Gastroesophageal sphincter (tissue), 4 donors: ENCODE results near the gene PGPEP1. TPM values are rescaled to one million over a fixed set of nuclear protein-coding genes. Genes with fewer than 3 reads are reported as not detected.
"Not testable (repeated sequence)": the region's sequence is repeated elsewhere in the genome, so short reads cannot be mapped to it uniquely, and the experiment has no call there.

Source experiments
- ATAC-seq: fragments of 150-250 bp; one replicate; pipeline ENCODE4 v1.9.1; 2016; ENCODE audit warnings: mild to moderate bottlenecking, moderate library complexity
- H3K27ac ChIP-seq, 4 donors: fragments of 200-600 bp; sonication (generic) in 3 of 4; 1 replicate in 3 of 4; 2 replicates in 1 of 4; pipeline ENCODE4 v1.5.1; 2016 to 2019
- H3K27me3 ChIP-seq: fragments of 200-600 bp; sonication (generic); one replicate; pipeline ENCODE4 v1.5.1; 2019
- H3K36me3 ChIP-seq, 2 donors: fragments of 200-600 bp; sonication (generic); one replicate each; pipeline ENCODE4 v1.5.1; 2019; ENCODE audit warnings: control low read depth in 1 of 2
- H3K4me1 ChIP-seq, 3 donors: fragments of 200-600 bp; sonication (generic); 1 replicate in 2 of 3; 2 replicates in 1 of 3; pipeline ENCODE4 v1.5.1; 2016 to 2019; ENCODE audit warnings: control low read depth in 2 of 3
- H3K4me3 ChIP-seq, 2 donors: fragments of 200-600 bp; sonication (generic); one replicate each; pipeline ENCODE4 v1.5.1; 2019; ENCODE audit warnings: mild to moderate bottlenecking in 1 of 2, moderate library complexity in 1 of 2
- H3K9me3 ChIP-seq, 3 donors: fragments of 200-600 bp; sonication (generic); one replicate each; pipeline ENCODE4 v1.5.1; 2017 to 2019; ENCODE audit warnings: control low read depth in 2 of 3
- EP300 ChIP-seq: sonication (generic); formaldehyde crosslinking; IDR thresholded peaks from one replicate; pipeline ENCODE4 v1.6.1; 2017; ENCODE audit warnings: antibody characterized with exemption, mild to moderate bottlenecking
- POLR2A ChIP-seq, 2 donors: fragments of 450-650 bp; IDR thresholded peaks; one replicate each; pipeline ENCODE4 v1.6.1; 2017; ENCODE audit warnings: antibody characterized with exemption in 2 of 2, mild to moderate bottlenecking in 2 of 2, moderate library complexity in 1 of 2
- POLR2AphosphoS5 ChIP-seq: sonication (generic); formaldehyde crosslinking; IDR thresholded peaks from one replicate; pipeline ENCODE4 v1.6.1; 2017; ENCODE audit warnings: antibody characterized with exemption
- WGBS, 2 donors: methylation state at CpG; one replicate each; pipeline ENCODE4 v1.1.5; 2018; ENCODE audit warnings: low coverage in 1 of 2; 5-methylcytosine and 5-hydroxymethylcytosine counted together
- total RNA-seq, 4 donors: library from RNA; depleted of rRNA; stranded (reverse); fragments of >200 nt; gene quantifications; one replicate each; pipeline ENCODE4 v1.1.0, GENCODE V29; 2016
- TF ChIP-seq, protein P1 (sequence below), 4 experiments: fragments of 200-600 bp in 2 of 4; fragments of 450-650 bp in 2 of 4; sonication (generic) in 1 of 4; IDR thresholded peaks; one replicate each; pipeline ENCODE4 v1.5.1; 2017 to 2019; ENCODE audit warnings: antibody characterized with exemption in 4 of 4, mild to moderate bottlenecking in 2 of 4, moderate library complexity in 2 of 4

Gene PGPEP1
- total RNA-seq, 4 donors from 2014 or later: 15.0 to 38.2 (median 23.1) TPM

DNA sequence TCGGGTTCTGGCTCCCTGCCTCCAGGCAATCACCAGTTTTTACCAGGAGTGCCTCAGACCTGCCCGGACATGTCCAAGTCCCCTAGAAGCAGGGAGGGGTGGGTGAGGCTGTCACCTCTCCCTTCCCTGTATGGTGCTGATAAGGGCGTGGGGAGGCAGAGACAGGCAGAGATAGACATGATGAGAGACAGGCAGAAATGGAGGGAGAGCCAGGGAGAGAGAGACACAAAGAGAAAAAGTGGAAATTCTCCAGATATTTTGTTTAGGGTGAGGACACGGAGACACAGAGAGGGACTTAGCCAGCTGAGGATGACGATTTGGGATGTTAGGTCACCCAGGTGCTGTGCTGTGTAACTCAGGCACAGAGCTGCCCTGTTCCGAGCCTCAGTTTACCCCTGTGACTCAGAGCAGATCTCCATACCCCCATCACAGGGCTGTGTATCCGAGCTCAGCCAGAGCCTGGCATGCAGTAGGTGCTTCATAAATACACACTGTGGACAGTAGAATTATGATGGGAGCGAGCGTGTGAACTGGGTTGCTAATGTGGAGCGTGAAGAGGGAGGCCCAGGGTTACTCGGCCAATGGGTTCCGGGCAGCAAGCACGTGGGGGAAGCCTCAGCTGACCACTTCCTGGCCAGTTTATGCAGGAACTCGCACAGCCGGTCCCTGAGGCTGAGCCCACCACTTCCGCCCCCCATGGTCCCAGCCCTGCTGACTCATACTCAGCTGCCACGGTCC lies 33.7 kb downstream of the PGPEP1 start:
- Histone ChIP-seq H3K9me3 (no peaks in the 10 kb centered on the region), H3K27me3 (no peaks in the 10 kb centered on the region), H3K4me1 (peaks cover 0 to 33% (median 16%) of the 10 kb centered on the region in 3 donors), H3K4me3 (peak overlapping the region in 1 of 2 donors; percentile 9), H3K27ac (peak overlapping the region in 3 of 4 donors; percentile 69 to 80 (median 78)), H3K36me3 (peaks cover 0 to 4% of the 10 kb centered on the region in 2 donors)
- ATAC-seq: peak; percentile 97
- TF ChIP-seq POLR2AphosphoS5 (peak; percentile 78), POLR2A (IDR thresholded peaks at IDR 0.05) (no peak)
- 61 to 71% methylated on average over 4 of the region's 17 CpGs for WGBS, 2 donors

DNA sequence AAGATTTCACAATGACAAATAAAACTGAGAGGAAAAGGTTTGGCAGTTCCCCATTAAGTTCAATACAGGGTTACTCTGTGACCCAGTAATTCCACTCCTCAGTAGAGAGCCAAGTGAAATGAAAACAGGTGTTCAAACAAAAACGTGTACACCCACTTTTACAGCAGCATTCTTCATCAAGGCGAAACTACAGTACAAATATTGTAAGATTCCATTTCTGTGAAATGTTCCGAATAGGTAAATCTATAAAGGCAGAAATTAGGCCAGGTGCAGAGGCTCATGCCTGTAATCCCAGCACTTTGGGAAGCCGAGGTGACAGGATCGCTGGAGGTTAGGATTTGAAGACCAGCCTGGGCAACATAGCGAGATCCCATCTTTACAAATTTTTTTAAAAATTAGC lies 36.6 kb downstream of the PGPEP1 start:
- H3K9me3 ChIP-seq: no peaks in the 10 kb centered on the region
- ATAC-seq: no peak
- TF ChIP-seq POLR2AphosphoS5: no peak
- TF ChIP-seq EP300: no peak
- TF ChIP-seq POLR2A (IDR thresholded peaks at IDR 0.05): no peak
- TF ChIP-seq, protein P1, sequence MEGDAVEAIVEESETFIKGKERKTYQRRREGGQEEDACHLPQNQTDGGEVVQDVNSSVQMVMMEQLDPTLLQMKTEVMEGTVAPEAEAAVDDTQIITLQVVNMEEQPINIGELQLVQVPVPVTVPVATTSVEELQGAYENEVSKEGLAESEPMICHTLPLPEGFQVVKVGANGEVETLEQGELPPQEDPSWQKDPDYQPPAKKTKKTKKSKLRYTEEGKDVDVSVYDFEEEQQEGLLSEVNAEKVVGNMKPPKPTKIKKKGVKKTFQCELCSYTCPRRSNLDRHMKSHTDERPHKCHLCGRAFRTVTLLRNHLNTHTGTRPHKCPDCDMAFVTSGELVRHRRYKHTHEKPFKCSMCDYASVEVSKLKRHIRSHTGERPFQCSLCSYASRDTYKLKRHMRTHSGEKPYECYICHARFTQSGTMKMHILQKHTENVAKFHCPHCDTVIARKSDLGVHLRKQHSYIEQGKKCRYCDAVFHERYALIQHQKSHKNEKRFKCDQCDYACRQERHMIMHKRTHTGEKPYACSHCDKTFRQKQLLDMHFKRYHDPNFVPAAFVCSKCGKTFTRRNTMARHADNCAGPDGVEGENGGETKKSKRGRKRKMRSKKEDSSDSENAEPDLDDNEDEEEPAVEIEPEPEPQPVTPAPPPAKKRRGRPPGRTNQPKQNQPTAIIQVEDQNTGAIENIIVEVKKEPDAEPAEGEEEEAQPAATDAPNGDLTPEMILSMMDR (IDR thresholded peaks at IDR 0.05): no peak
- peaks cover 0 to 52% (median 16%) of the 10 kb centered on the region in 3 donors for H3K4me1 ChIP-seq
- H3K27me3 ChIP-seq: peaks cover 4% of the 10 kb centered on the region
- H3K27ac ChIP-seq: no peak overlapping the region
- 61 to 86% methylated on average over 2 to 6 of the region's 6 CpGs for WGBS, 2 donors
- H3K4me3 ChIP-seq: no peak overlapping the region
- H3K36me3 ChIP-seq: no peaks in the 10 kb centered on the region

DNA sequence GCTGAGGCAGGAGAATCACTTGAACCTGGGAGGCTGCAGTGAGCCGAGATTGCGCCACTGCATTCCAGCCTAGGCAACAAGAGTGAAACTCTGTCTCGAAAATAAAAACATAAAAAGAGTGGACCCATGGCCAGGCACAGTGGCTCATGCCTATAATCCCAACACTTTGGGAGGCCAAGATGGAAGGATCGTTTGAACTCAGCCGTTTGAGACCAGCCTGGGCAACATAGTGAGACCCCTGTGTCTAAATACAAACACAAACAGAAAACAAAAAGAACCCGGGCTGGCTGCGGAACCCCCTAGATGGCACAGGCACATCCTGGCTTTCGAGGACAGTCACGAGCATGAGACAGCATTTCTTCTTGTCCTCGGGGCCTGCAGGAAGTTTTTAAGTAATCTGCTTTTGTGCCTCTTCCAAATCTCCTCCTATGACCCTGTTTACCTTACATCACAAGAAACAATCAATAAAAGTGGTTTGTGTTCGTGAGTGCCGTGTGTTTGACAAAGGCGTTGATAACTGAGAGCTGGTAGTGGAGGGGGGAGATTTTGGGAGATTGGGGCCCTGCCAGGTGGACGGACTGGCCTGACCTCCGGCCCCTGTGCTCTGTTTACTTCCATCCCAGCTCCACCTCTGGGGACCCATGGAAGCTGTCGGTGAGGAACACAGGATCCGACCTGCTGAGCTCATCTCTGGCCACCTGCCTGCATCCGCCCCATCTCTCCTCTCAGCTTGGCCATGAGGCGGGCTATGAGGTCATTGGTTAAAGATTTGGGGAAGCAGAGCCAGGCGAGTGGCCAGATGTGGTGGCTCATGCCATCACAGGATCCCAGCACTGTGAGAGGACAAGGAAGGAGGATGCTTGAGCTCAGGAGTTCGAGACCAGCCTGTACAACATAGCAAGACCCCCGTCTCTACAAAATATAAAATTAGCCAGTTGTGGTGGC lies 39.7 kb downstream of the PGPEP1 start:
- no peaks in the 10 kb centered on the region for H3K36me3 ChIP-seq
- H3K4me3 ChIP-seq: no peak overlapping the region
- TF ChIP-seq POLR2AphosphoS5: peak; percentile 12
- TF ChIP-seq EP300: no peak
- H3K27me3 ChIP-seq: peaks cover 33% of the 10 kb centered on the region
- ATAC-seq: peak; percentile 98
- H3K4me1 ChIP-seq: peaks cover 0 to 27% (median 0%) of the 10 kb centered on the region in 3 donors
- no peaks in the 10 kb centered on the region for H3K9me3 ChIP-seq
- WGBS, 2 donors: 44 to 49% methylated on average over 13 of the region's 22 CpGs
- H3K27ac ChIP-seq: peak overlapping the region in 3 of 4 donors; percentile 68 to 77 (median 74)

DNA sequence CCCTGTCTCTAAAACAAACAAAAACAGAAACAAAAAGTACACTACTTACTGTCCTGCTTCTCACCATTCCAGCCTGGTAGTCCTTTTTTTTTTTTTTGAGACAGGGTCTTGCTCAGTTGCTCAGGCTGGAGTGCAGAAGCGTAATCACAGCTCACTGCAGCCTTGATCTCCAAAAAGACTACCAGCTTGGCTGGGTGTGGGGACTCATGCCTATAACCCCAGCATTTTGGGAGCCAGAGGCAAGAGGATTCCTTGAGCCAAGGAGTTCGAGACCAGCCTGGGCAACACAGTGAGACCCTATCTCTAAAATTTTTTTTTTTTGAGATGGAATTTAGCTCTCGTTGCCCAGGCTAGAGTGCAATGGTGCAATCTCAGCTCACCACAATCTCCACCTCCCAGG lies 40.4 kb downstream of the PGPEP1 start:
- no peak overlapping the region for H3K4me3 ChIP-seq
- H3K4me1 ChIP-seq: peaks cover 0 to 30% (median 1%) of the 10 kb centered on the region in 3 donors
- H3K36me3 ChIP-seq: no peaks in the 10 kb centered on the region
- WGBS, 2 donors: 70 to 75% methylated on average over 2 to 3 of the region's 3 CpGs
- ATAC-seq: no peak
- H3K9me3 ChIP-seq: no peaks in the 10 kb centered on the region
- no peak for TF ChIP-seq POLR2AphosphoS5
- no peak for TF ChIP-seq POLR2A (IDR thresholded peaks at IDR 0.05)
- TF ChIP-seq EP300: no peak
- TF ChIP-seq, protein P1 (IDR thresholded peaks at IDR 0.05): no peak
- peaks cover 41% of the 10 kb centered on the region for H3K27me3 ChIP-seq
- H3K27ac ChIP-seq: peak overlapping the region in 3 of 4 donors; percentile 68 to 77 (median 74)

DNA sequence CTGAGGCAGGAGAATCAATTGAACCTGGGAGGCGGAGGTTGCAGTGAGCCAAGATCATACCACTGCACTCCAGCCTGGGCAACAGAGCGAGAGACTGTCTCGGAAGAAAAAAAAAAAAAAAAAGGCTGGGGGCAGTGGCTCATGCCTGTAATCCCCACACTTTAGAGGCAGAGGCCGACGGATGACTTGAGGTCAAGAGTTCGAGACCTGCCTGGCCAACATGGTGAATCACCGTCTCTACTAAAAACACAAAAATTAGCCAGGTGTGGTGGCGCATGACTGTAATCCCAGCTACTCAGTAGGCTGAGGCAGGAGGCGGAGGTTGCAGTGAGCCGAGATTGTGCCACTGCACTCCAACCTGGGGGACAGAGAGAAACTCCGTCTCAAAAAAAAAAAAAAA lies 43.2 kb downstream of the PGPEP1 start:
- not testable (repeated sequence) for H3K9me3 ChIP-seq, H3K36me3 ChIP-seq, ATAC-seq, H3K4me3 ChIP-seq, H3K27ac ChIP-seq
- WGBS, 2 donors: 78 to 84% methylated on average over 4 to 8 of the region's 11 CpGs
- peaks cover 0 to 45% (median 7%) of the 10 kb centered on the region in 3 donors for H3K4me1 ChIP-seq
- peaks cover 53% of the 10 kb centered on the region for H3K27me3 ChIP-seq

DNA sequence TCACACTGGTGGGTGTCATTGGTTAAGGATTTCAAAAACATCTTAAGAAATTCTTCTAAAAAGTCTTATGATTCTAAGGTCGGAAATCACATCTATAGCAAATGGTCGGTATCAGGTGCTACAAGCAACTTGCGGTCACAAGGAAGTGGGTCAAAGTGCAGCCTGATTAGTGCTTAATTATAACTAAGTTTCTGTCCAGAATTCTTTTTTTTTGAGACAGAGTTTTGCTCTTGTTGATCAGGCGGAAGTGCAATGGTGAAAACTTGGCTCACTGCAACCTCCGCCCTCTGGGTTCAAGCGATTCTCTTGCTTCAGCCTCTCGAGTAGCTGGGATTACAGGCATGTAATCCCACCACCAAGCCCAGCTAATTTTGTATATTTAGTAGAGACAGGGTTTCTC lies 44.4 kb downstream of the PGPEP1 start:
- WGBS, 2 donors: 76 to 90% methylated on average over 2 to 6 of the region's 7 CpGs
- Histone ChIP-seq H3K9me3 (no peaks in the 10 kb centered on the region), H3K4me1 (peaks cover 0 to 39% (median 7%) of the 10 kb centered on the region in 3 donors), H3K36me3 (no peaks in the 10 kb centered on the region), H3K27ac (no peak overlapping the region), H3K4me3 (no peak overlapping the region), H3K27me3 (peaks cover 53% of the 10 kb centered on the region)
- no peak for TF ChIP-seq EP300
- no peak for TF ChIP-seq POLR2AphosphoS5
- TF ChIP-seq POLR2A (IDR thresholded peaks at IDR 0.05): no peak
- TF ChIP-seq, protein P1 (IDR thresholded peaks at IDR 0.05): no peak
- ATAC-seq: no peak
